Activated CD8-positive, alpha-beta memory T cell treated with anti-CD3 and anti-CD28 coated beads for 1 hour (primary cell): ENCODE measurements around the gene ZNF805.
A peak's percentile ranks its signal among the peaks of the same experiment; 100 is the strongest.
"Not testable (repeated sequence)": the region's sequence is repeated elsewhere in the genome, so short reads cannot be mapped to it uniquely, and the experiment has no call there.

Experiments
- DNase-seq, 2 donors: peaks; one replicate each; pipeline ENCODE4 v3.0.0-alpha.2; 2020; ENCODE audit warnings: low read depth in 1 of 2; ENCODE audit errors: extremely low read depth in 1 of 2

The ZNF805 gene

DNA sequence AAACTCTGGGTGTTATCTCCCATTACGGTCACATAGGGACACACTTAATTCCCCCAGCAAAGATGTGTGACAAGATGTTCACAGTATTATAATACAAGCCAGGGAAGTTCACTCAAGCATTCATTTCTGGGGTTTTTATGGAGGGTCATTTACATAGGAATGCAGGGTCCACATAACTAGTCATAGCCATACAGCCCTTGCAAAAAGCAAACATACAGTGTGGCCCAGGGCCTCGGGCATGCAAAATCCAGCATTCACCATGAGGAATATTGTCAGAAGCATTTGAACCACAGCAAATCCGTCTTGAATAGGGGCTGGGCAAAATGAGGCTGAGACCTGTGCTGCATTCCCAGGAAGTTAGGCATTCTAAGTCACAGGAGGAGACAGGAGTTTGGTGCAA is 26.9 kb downstream of the ZNF805 start:
- DNase-seq = no peak

DNA sequence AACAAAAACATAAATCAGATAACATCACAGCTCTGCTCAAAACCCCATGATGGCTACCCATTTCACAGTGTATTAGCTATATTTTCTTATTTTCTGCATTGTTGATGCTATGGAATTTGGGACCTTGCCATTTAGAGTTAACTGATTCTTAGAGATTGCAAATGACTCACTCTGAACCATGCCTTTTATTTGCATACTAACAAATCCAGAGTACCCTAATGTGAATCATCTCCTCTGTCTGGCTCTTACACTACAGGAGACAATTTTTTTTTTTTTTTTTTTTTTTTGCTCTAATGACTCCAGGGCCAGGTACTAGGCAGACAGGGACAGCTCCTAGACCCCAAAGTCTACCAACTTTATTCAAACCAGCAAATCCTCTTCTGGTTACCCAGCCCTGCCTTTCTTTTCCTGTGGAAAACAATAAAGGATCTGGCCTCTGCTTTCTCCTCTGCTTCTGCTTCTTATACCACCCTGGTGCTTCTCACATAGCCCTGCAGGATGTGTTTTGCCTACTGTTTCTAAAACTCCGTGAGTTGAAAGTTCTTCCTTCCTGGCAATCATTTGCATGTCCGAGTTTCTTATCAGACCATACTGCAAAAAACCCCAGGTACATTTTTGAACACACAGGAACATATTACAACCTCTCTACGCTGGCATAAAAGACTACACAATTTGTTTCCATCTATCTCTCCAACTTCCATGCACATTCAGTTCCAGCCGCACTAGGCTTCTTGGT is 29.3 kb downstream of the ZNF805 start:
- no peak for DNase-seq

DNA sequence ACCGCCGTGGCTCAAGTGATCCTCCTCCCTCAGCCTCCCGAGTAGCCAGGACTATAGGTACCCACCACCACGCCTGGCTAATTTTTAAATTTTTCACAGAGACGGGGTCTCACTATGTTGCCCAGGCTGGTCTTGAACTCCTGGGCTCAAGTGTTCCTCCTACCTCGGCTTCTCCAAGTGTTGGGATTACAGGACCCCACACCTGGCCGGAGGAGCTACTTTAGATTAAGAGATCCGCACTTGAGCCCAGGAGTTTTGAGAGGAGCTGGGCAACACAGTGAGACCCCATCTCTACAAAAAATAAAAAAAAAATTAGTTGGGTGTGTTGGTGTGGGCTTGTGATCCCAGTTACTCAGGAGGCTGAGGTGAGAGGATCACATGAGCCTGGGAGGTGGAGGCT is 30.8 kb downstream of the ZNF805 start:
- no peak for DNase-seq

DNA sequence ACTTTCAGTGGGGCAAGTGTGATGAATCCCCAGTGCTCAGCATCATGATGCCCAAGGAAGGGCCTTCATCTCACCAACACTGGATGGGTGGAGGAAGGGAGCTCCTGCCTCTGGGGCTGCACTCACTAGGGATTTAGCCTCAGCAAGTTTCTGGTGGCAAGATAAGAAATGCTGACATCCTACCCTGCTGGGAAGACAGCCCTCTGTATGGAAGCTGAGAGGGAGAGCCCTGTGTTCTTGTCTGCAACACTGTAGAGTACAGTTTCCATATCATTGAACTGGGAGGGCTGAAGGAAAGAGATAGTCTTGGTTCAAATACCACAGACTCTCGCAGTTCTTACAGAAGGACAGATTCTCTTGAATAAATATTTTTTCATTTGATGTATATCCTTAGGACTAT is 32.6 kb downstream of the ZNF805 start:
- no peak for DNase-seq

DNA sequence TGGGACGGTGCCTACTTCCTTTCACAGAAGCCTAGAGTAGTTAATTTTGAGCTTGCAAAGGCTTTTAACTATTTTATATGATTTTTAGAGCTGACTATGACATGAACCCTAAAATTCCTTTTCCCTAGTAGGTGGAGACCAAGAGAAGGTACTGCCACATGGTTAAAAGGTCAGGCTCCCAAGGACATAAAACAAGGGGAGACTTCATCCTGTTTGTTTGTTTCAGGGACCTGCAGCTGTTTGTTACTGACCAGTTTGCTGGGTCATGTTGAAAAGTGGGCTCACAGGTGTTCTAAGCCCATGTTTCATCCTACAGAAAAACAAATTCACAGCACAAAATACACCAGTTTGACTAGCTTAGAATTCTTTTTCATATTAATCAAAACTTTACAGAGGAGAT is 36.0 kb downstream of the ZNF805 start:
- DNase-seq = no peak

DNA sequence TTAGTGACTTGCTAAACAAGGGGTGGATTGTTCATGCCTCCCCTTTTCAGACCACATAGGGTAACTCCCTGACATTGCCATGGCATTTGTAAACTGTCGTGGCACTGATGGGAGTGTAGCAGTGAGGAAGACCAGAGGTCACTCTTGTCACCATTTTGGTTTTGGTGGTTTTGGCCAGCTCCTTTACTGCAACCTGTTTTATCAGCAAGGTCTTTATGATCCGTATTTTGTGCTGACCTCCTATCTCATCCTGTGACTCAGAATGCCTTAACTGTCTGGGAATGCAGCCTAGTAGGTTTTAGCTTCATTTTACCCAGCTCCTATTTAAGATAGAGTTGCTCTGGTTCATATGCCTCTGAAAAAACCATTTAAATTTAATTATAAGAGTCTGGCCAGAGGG is 38.0 kb downstream of the ZNF805 start:
- DNase-seq = not testable (repeated sequence)

DNA sequence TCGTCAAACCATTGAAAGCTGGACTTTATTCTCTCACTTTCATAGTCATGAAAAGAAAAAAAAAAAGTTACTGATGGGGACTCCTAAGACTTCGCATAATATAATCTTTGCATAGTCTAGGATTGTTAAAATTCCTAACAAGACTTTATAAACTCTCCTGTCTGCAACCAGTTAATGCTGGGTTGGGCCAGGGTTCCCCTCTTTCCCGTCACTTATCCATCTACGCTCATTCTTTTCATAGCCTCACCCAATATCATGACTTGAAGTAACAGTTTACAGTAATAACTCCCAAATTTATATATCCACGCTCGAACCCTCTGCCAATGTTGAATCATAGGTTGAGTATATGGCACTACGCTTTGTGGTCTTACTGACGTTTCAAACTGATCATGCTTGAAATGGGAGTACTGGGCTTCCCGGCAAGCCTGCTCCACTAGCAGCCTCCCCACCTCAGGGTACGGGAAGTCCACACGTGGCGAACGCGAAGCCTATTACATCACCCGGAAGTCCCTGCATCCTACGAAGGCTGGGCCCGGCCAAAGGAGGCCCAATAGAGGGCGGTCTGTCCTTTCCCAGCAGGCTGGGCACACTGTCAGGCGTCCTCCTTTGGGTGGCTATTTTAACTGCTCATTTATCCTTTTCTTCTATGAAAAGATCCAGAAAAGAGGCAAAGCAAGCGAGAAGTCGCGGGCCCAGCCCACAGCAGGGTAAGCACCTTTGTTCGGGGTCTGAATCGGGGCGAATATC is 39.2 kb downstream of the ZNF805 start:
- peak; percentile 27 to 53 for DNase-seq

DNA sequence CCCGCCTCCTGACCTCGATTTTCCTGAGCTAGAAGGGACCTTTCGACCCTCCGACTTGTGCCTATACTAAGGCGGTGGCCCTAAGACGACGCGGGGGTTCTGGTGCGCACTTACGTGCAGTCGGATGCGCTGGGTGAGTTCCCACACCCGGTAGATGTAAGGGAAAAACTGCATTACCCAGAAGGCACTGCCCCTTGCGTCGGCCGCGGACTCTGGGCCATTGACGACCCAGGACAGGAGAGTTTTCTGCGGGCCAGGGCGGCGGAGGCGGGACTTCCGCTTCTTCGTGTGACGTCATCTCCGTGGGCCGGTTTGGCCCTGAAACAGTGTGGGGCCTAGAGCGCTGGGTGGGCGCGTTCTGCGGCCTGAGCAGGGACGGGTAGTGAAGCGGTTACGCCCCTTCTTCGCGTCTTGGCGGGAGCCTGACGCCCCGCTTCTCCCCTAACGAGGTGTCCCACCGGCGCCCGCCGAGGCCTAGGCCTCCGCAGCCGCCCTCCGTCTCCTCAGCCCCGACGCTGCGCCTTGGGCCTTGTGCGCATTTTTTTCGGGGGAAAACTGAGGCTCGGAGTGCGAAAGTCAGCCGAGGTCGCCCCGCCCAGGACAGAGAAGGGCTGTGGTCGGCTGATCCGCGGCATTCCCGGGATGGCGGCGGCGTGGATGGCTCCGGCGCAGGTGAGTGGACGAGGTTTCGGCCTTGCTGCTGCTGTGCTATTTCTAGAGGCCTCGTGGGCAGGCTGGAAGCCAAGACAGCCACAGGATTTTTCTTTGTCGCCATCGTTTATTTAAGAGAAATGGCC is 39.9 kb downstream of the ZNF805 start, which contains the start of gene ZNF460:
ZNF460 (plus strand) TSS at position 321 of the 797 bp plus-strand sequence; CDS start at position 643, 322 bp downstream.
- peak; percentile 90 to 94 for DNase-seq

DNA sequence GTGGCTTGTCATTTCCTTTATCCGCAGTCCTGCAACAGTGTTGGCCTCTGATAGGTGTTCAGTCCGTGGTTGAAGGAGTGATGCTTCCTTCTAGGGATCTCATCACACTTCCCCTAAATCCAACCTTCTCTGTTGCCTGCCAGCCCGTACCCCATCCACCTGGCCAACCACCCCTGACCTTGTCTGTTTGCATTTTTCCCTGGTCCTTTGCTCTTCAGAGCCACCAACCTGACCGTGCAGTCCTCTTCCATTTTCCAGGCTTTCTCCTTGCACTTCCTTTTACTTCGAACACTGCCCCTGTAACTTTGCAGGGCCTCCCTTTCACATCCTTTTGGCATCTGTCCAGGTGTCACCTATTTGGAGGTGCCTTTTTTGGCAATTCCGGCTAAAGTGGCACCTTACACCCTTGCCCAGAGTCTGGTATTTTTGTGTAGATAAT is 40.5 kb downstream of the ZNF805 start:
- no peak for DNase-seq

DNA sequence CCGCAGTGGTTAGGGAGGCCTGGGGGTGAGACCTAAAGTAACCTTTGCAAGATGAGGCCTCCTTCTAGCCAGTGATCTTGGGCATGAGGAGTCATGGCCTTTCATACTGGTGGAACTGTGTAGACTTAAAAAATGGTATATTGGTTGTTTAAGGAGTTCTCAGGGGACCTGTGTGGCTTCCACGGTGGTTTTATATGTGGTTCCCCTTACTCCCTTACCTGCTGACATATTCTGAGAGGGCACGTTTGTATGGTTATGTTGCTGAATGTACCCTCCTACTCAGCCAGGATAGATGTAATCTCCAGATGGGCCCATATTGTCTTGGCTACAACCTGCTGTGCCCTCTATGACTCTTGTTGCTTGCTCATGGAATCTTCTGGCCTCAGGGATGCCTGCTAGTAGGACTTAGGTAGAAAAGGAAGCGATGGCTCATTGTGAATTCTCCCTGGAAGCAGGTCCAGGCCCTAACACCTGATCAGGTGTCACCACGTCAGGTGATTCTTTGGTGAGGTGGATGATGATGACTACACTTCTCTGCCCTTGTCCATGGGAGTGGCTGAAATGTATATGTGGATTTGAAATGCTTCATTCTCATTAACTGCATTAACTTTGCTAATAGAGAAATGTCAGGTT is 41.7 kb downstream of the ZNF805 start:
- DNase-seq = no peak

DNA sequence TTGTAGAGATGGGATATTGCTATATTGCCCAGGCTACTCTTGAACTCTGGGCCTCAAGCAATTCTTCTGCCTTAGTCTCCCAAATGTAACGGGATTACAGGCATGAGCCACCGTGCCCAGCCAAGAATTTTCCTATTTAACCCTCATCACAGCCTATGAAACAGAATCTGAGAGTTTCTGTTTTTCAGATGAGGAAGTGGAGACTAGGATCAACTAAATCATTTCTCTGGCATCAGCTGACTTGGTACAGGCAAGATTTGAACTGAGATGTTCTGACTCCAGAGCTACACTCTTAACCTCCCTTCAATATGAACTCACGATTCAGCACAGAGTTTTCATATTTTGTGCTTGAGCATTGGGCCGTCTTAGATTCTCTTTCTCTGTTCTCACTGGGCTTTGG is 47.9 kb downstream of the ZNF805 start:
- no peak for DNase-seq

DNA sequence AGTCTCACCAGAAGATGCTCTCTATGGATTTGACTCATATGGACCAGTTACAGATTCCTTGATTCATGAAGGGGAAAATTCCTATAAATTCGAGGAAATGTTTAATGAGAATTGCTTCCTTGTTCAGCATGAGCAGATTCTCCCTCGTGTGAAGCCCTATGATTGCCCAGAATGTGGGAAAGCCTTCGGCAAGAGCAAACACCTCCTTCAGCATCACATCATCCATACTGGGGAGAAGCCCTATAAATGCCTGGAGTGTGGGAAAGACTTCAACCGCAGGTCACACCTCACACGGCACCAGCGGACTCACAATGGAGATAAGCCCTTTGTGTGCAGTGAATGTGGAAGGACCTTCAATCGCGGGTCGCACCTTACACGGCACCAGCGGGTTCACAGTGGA is 50.5 kb downstream of the ZNF805 start:
- no peak for DNase-seq

DNA sequence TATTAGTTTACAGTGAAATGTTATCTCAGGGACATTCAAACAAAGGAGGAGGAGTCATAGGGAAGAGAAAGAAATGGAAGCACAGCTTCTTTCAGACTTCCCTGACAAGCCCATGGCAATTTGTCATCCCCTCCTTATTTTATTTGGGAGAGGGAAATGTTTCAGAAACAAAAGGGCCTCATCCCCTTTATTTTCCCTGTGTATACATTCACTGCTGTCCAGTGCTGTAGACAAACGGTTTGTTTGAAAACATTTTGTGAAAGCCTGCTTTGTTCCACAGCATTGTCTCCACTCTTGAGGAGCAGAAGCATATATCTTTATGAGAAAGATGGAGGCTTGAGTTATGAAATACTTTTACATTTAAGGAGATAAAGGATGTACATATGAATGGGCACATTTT is 52.1 kb downstream of the ZNF805 start:
- DNase-seq = no peak

DNA sequence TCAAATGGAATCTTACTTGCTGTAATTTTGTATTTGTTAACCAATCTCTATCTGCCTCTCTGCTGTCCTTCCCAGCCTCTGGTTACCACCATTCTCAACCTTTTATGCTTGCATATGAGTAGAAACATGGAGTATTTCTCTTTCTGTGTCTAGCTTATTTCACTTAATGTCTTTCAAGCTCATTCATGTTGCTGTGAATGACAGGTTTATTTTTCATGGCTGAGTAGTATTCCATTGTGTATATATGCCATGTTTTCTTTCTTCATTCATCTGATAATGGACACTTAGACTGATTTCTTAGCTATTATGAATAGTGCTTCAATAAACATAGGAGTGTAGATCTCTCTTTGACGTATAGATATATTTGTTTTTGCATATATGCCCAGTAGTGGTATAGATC is 53.3 kb downstream of the ZNF805 start:
- DNase-seq = no peak

DNA sequence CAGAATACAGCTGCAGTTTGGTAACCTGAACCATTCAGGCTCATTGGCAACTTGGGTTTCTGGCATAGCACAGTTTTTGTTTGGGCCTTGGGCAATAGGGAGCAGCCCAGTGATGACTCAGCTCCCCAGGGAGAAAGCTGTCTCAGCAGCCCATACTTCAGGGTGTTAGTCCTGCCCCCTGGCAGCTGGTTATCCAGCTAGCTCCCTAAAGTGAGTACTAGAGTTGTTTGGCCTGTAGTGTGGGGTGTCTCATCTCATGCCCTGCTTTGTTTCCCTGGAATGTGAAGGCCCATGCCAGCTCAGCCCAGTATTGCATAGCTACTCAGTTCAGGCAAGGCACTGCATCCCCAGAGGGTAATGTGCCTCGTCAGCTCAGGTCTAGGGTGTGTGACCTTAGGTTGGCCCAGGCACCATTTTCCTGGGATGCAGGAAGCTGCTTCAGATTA is 61.6 kb downstream of the ZNF805 start:
- DNase-seq = no peak

DNA sequence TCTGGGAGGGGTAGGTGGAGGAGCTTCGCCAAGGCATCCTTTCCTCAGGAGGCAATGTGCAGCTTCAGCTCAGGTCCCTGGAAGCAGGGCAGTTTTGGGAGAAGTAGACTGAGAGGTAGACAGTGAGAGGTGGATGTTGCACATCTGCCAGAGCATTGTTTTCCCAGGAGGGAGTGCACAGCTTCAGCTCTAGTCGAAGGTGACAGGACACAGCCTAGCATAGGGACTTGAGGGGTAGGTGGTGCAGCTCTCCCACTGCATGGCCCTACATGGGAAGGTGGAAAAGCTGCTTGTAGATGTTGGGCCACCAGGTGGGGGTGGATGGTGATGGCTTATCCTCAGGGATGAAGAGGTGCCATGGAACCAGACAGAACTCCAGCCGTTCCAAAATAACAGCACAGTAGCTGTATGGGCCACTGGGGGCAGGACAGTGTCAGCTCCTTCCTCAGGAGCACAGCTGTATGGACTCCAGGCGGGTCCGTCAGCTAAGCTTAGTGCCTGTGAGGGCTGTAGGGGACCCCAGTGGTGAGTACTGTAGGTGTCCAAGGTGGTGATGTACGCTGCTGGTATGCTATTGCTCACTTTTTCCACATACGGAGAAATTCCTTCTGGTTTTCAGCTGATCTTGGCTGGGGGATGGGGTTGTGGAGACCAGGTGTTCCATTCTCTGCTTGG is 62.4 kb downstream of the ZNF805 start:
- no peak for DNase-seq
